ENCODE data around the gene PPTC7.
"Not testable (repeated sequence)": the region's sequence is repeated elsewhere in the genome, so short reads cannot be mapped to it uniquely, and the experiment has no call there.

PPTC7 gene

GRCh38 chr12:110578694-110579534, 4.2 kb downstream of the PPTC7 start:
- peaks cover 49 to 62% of the 10 kb centered on the region in 2 donors for H3K4me1 Mint-ChIP-seq (ENCODE audit: low read depth in 2 of 2)
- DNase-seq (peak in 1 of 3 experiments; percentile 9), ATAC-seq (replicated peaks) (no peak)
- no peaks in the 10 kb centered on the region for H3K9me3 Mint-ChIP-seq
- peak overlapping the region; percentile 89 to 93 for H3K4me3 Mint-ChIP-seq
- H3K27ac Mint-ChIP-seq, result peak overlapping the region; percentile 91 to 96
- H3K27me3 Mint-ChIP-seq, result no peaks in the 10 kb centered on the region
- H3K36me3 Mint-ChIP-seq (ENCODE audit: insufficient read depth), result peaks cover 27% of the 10 kb centered on the region

- peaks cover 20% of the 10 kb centered on the region for H3K36me3 Mint-ChIP-seq (ENCODE audit: insufficient read depth)
- peak in 1 of 3 experiments; percentile 34 for DNase-seq
- peak overlapping the region; percentile 89 to 93 for H3K4me3 Mint-ChIP-seq
- peak; percentile 48 for ATAC-seq (replicated peaks)
- H3K9me3 Mint-ChIP-seq, result no peaks in the 10 kb centered on the region
- no peaks in the 10 kb centered on the region for H3K27me3 Mint-ChIP-seq
- peaks cover 48 to 60% of the 10 kb centered on the region in 2 donors for H3K4me1 Mint-ChIP-seq (ENCODE audit: low read depth in 2 of 2)
- peak overlapping the region; percentile 91 to 96 for H3K27ac Mint-ChIP-seq
These were observed 5.0 kb downstream of the PPTC7 start for GRCh38 chr12:110577864-110578693.

GRCh38 chr12:110576504-110576903, 6.6 kb downstream of the PPTC7 start:
- Mint-ChIP-seq H3K4me1 (ENCODE audit: low read depth in 2 of 2) (peaks cover 42 to 56% of the 10 kb centered on the region in 2 donors), H3K27ac (peak overlapping the region in 1 of 2 donors; percentile 96), H3K27me3 (no peaks in the 10 kb centered on the region), H3K36me3 (ENCODE audit: insufficient read depth) (peaks cover 18% of the 10 kb centered on the region), H3K9me3 (no peaks in the 10 kb centered on the region), H3K4me3 (peak overlapping the region in 1 of 2 donors; percentile 18)
- ATAC-seq (replicated peaks) (no peak), DNase-seq (no peak)

GRCh38 chr12:110575326-110575725, 7.8 kb downstream of the PPTC7 start:
- Mint-ChIP-seq H3K4me1 (ENCODE audit: low read depth in 2 of 2) (peaks cover 35 to 45% of the 10 kb centered on the region in 2 donors), H3K27ac (peak overlapping the region in 1 of 2 donors; percentile 96), H3K36me3 (ENCODE audit: insufficient read depth) (peaks cover 7% of the 10 kb centered on the region), H3K9me3 (no peaks in the 10 kb centered on the region), H3K4me3 (peak overlapping the region in 1 of 2 donors; percentile 18), H3K27me3 (no peaks in the 10 kb centered on the region)
- no peak for ATAC-seq (replicated peaks)
- DNase-seq, result no peak

- not testable (repeated sequence) for H3K36me3 Mint-ChIP-seq (ENCODE audit: insufficient read depth); H3K27me3 Mint-ChIP-seq; H3K9me3 Mint-ChIP-seq; H3K27ac Mint-ChIP-seq; DNase-seq; H3K4me3 Mint-ChIP-seq; ATAC-seq (replicated peaks)
- H3K4me1 Mint-ChIP-seq (ENCODE audit: low read depth in 2 of 2), result peaks cover 35 to 43% of the 10 kb centered on the region in 2 donors
These were observed 8.3 kb downstream of the PPTC7 start for GRCh38 chr12:110574717-110575230.

GRCh38 chr12:110574044-110574443, 9.1 kb downstream of the PPTC7 start:
- Mint-ChIP-seq H3K4me3 (no peak overlapping the region), H3K9me3 (no peaks in the 10 kb centered on the region), H3K4me1 (ENCODE audit: low read depth in 2 of 2) (peaks cover 29 to 38% of the 10 kb centered on the region in 2 donors), H3K36me3 (ENCODE audit: insufficient read depth) (peaks cover 3% of the 10 kb centered on the region), H3K27me3 (no peaks in the 10 kb centered on the region), H3K27ac (no peak overlapping the region)
- no peak for DNase-seq
- no peak for ATAC-seq (replicated peaks)

GRCh38 chr12:110570798-110571197, 12.3 kb downstream of the PPTC7 start:
- not testable (repeated sequence) for H3K27ac Mint-ChIP-seq; ATAC-seq (replicated peaks); H3K36me3 Mint-ChIP-seq (ENCODE audit: insufficient read depth); H3K27me3 Mint-ChIP-seq; H3K4me3 Mint-ChIP-seq; H3K9me3 Mint-ChIP-seq; DNase-seq
- H3K4me1 Mint-ChIP-seq (ENCODE audit: low read depth in 2 of 2), result peaks cover 28 to 38% of the 10 kb centered on the region in 2 donors

- not testable (repeated sequence) for H3K27ac Mint-ChIP-seq; H3K4me3 Mint-ChIP-seq; H3K27me3 Mint-ChIP-seq; DNase-seq; ATAC-seq (replicated peaks); H3K36me3 Mint-ChIP-seq (ENCODE audit: insufficient read depth); H3K9me3 Mint-ChIP-seq
- H3K4me1 Mint-ChIP-seq (ENCODE audit: low read depth in 2 of 2), result peaks cover 29 to 42% of the 10 kb centered on the region in 2 donors
These were observed 13.3 kb downstream of the PPTC7 start for GRCh38 chr12:110569838-110570237.

- no peak overlapping the region for H3K27ac Mint-ChIP-seq
- DNase-seq, result no peak
- no peak for ATAC-seq (replicated peaks)
- H3K27me3 Mint-ChIP-seq, result no peaks in the 10 kb centered on the region
- H3K9me3 Mint-ChIP-seq, result no peaks in the 10 kb centered on the region
- no peaks in the 10 kb centered on the region for H3K36me3 Mint-ChIP-seq (ENCODE audit: insufficient read depth)
- no peak overlapping the region for H3K4me3 Mint-ChIP-seq
- H3K4me1 Mint-ChIP-seq (ENCODE audit: low read depth in 2 of 2), result peaks cover 32 to 48% of the 10 kb centered on the region in 2 donors
These were observed 14.4 kb downstream of the PPTC7 start for GRCh38 chr12:110568752-110569151.

- ATAC-seq (replicated peaks), result no peak
- Mint-ChIP-seq H3K9me3 (no peaks in the 10 kb centered on the region), H3K36me3 (ENCODE audit: insufficient read depth) (peaks cover 17% of the 10 kb centered on the region), H3K27ac (peak overlapping the region in 1 of 2 donors; percentile 7), H3K27me3 (no peaks in the 10 kb centered on the region), H3K4me1 (ENCODE audit: low read depth in 2 of 2) (peaks cover 34 to 53% of the 10 kb centered on the region in 2 donors), H3K4me3 (no peak overlapping the region)
- DNase-seq, result no peak
These were observed 16.1 kb downstream of the PPTC7 start for GRCh38 chr12:110566993-110567392.

- DNase-seq (no peak), ATAC-seq (replicated peaks) (no peak)
- Mint-ChIP-seq H3K4me1 (ENCODE audit: low read depth in 2 of 2) (peaks cover 42 to 60% of the 10 kb centered on the region in 2 donors), H3K4me3 (peak overlapping the region in 1 of 2 donors; percentile 13), H3K27me3 (no peaks in the 10 kb centered on the region), H3K9me3 (no peaks in the 10 kb centered on the region), H3K27ac (peak overlapping the region in 1 of 2 donors; percentile 57), H3K36me3 (ENCODE audit: insufficient read depth) (peaks cover 24% of the 10 kb centered on the region)
These were observed 16.9 kb downstream of the PPTC7 start for GRCh38 chr12:110565894-110566871.

- Mint-ChIP-seq H3K9me3 (no peaks in the 10 kb centered on the region), H3K4me3 (no peak overlapping the region), H3K36me3 (ENCODE audit: insufficient read depth) (peaks cover 25% of the 10 kb centered on the region), H3K27me3 (no peaks in the 10 kb centered on the region), H3K4me1 (ENCODE audit: low read depth in 2 of 2) (peaks cover 52 to 68% of the 10 kb centered on the region in 2 donors), H3K27ac (peak overlapping the region; percentile 67 to 97)
- no peak for ATAC-seq (replicated peaks)
- DNase-seq, result no peak
These were observed 18.6 kb downstream of the PPTC7 start for GRCh38 chr12:110564471-110564991.
